OCI-LY7 (cell line): ENCODE measurements around the gene PTGDR. TPM values are rescaled to one million over a fixed set of nuclear protein-coding genes. Genes with fewer than 3 reads are reported as not detected.

Experiments
- BruUV-seq: library from RNA; stranded (reverse); fragments of 400-500 nt; replicated peaks from 2 replicates; lab custom pipeline; 2021; lab: Mats Ljungman, UMichigan
- CTCF ChIA-PET: fragments of 300-600 bp; sonication (Branson Sonifier 250); formaldehyde crosslinking; loops from one replicate; lab custom pipeline; 2022; ENCODE audit warnings: antibody characterized with exemption; ENCODE audit not compliant: unreplicated experiment; lab: Charles Lee
- POLR2A ChIA-PET: fragments of 300-600 bp; sonication (Branson Sonifier 250); formaldehyde crosslinking; loops from one replicate; lab custom pipeline; 2022; ENCODE audit warnings: antibody characterized with exemption; lab: Charles Lee
- DNase-seq: peaks from one replicate; pipeline ENCODE4 v3.0.0-alpha.2; 2015; ENCODE audit warnings: low spot score
- H2AFZ ChIP-seq: fragments of 200-600 bp; sonication (generic), shearing (Covaris generic); 2 replicates; pipeline ENCODE4 v1.6.1; 2014; ENCODE audit warnings: mild to moderate bottlenecking, antibody characterized with exemption, low read length, moderate library complexity
- H3K27ac ChIP-seq: fragments of 200-600 bp; sonication (generic); 2 replicates; pipeline ENCODE4 v1.5.1; 2014; ENCODE audit warnings: mixed run types, low read depth, mild to moderate bottlenecking, moderate library complexity, low read length, inconsistent platforms; ENCODE audit not compliant: poor library complexity, severe bottlenecking
- H3K36me3 ChIP-seq: fragments of 200-600 bp; sonication (generic); 2 replicates; pipeline ENCODE4 v1.6.1; 2014; ENCODE audit warnings: mild to moderate bottlenecking, antibody characterized with exemption, low read length, moderate library complexity, mixed read lengths; ENCODE audit not compliant: insufficient read depth
- H3K4me1 ChIP-seq: fragments of 200-600 bp; sonication (generic); 2 replicates; pipeline ENCODE4 v1.5.1; 2014; ENCODE audit warnings: mild to moderate bottlenecking, low read length; ENCODE audit not compliant: insufficient read depth, poor library complexity, severe bottlenecking
- H3K4me2 ChIP-seq: fragments of 200-600 bp; sonication (generic); 2 replicates; pipeline ENCODE4 v1.6.1; 2014; ENCODE audit warnings: mild to moderate bottlenecking, low read length
- H3K4me3 ChIP-seq: fragments of 200-600 bp; sonication (generic); 2 replicates; pipeline ENCODE4 v1.5.1; 2014; ENCODE audit warnings: mild to moderate bottlenecking, low read depth, low read length; ENCODE audit not compliant: poor library complexity, severe bottlenecking
- H3K79me2 ChIP-seq: fragments of 200-600 bp; sonication (generic); 2 replicates; pipeline ENCODE4 v1.6.1; 2016; ENCODE audit warnings: low read depth, mild to moderate bottlenecking, low read length, moderate library complexity, mixed read lengths; ENCODE audit not compliant: insufficient read depth
- H3K9me2 ChIP-seq: fragments of 200-600 bp; sonication (generic); 2 replicates; pipeline ENCODE4 v1.6.1; 2016; ENCODE audit warnings: mild to moderate bottlenecking, low read length, mixed read lengths; ENCODE audit not compliant: insufficient read depth
- H3K9me3 ChIP-seq: fragments of 200-600 bp; sonication (generic); 2 replicates; pipeline ENCODE4 v1.6.1; 2014; ENCODE audit warnings: mild to moderate bottlenecking, mixed run types, low read length, mixed read lengths
- H4K20me1 ChIP-seq: fragments of 200-600 bp; sonication (generic); 2 replicates; pipeline ENCODE4 v1.6.1; 2014; ENCODE audit warnings: mild to moderate bottlenecking, antibody characterized with exemption, low read length, moderate library complexity, mixed read lengths; ENCODE audit not compliant: insufficient read depth
- EZH2phosphoT487 ChIP-seq: fragments of 200-600 bp; sonication (generic); IDR thresholded peaks from 2 replicates; pipeline ENCODE4 v1.6.1; 2018; ENCODE audit warnings: low read depth, borderline replicate concordance, mild to moderate bottlenecking, mixed run types, antibody characterized with exemption, low read length, moderate library complexity, mixed read lengths
- intact Hi-C: fragments of 100-400 bp; cut with micrococcal nuclease; formaldehyde crosslinking; loops from one replicate; pipeline ENCODE4 v1.10.0; 2022; ENCODE audit not compliant: unreplicated experiment
- total RNA-seq, 2 experiments: library from RNA; depleted of rRNA in 1 of 2; stranded (reverse); fragments of >200 nt in 1 of 2; shearing (Covaris generic) in 1 of 2; gene quantifications; 2 replicates each; pipeline ENCODE4 v1.2.3, GENCODE V29; 2014 to 2022
- TF ChIP-seq, protein P1 (sequence below): fragments of 200-600 bp; sonication (generic); conservative IDR thresholded peaks from 2 replicates; pipeline ENCODE4 v1.5.1; 2014; ENCODE audit warnings: mild to moderate bottlenecking, antibody characterized with exemption, low read length, moderate library complexity, mixed read lengths

Gene PTGDR
- total RNA-seq, 2 experiments from 2014 or later: not detected

- Histone ChIP-seq H4K20me1 (no peaks in the 10 kb centered on the region), H3K27ac (no peak overlapping the region), H3K79me2 (no peaks in the 10 kb centered on the region), H3K4me3 (no peak overlapping the region), H3K9me3 (no peaks in the 10 kb centered on the region), H2AFZ (no peak overlapping the region), H3K4me1 (peaks cover 4% of the 10 kb centered on the region), H3K9me2 (no peaks in the 10 kb centered on the region), H3K36me3 (no peaks in the 10 kb centered on the region), H3K4me2 (no peak overlapping the region)
- no peak for TF ChIP-seq EZH2phosphoT487
- TF ChIP-seq, protein P1, sequence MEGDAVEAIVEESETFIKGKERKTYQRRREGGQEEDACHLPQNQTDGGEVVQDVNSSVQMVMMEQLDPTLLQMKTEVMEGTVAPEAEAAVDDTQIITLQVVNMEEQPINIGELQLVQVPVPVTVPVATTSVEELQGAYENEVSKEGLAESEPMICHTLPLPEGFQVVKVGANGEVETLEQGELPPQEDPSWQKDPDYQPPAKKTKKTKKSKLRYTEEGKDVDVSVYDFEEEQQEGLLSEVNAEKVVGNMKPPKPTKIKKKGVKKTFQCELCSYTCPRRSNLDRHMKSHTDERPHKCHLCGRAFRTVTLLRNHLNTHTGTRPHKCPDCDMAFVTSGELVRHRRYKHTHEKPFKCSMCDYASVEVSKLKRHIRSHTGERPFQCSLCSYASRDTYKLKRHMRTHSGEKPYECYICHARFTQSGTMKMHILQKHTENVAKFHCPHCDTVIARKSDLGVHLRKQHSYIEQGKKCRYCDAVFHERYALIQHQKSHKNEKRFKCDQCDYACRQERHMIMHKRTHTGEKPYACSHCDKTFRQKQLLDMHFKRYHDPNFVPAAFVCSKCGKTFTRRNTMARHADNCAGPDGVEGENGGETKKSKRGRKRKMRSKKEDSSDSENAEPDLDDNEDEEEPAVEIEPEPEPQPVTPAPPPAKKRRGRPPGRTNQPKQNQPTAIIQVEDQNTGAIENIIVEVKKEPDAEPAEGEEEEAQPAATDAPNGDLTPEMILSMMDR: no peak
- no peak for DNase-seq
- POLR2A ChIA-PET: interaction anchor here (0.7 to 1.6 kb wide), 5 partner anchors 10 to 1702 kb away, joined by 3 to 5 read pairs (median 4); no protein-coding TSS in a partner anchor
- CTCF ChIA-PET: no interaction called here
- BruUV-seq: no TSS peak
- intact Hi-C loops: no loop called here
Measured at GRCh38 chr14:52258783-52259182, 8.7 kb upstream of the PTGDR start.

DNA sequence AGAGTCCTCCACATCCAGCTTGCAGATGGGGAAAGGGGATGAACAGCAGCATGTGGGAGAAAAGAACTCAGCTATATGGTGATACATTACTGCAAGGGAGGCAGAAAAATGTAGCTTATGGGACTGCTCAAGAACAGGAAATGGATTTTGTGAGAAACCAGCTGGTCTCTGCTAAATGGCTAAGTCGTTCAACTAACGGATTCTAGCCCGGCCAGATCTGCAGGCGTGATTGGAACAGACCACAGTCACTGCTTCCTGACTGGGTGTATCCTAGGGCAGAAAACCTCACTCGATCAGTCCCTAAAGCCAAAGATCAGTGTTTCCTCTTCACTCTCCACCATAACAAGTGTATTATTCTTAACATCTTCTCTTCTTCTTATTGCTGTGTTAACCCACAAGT lies 8.1 kb upstream of the PTGDR start:
- TF ChIP-seq, protein P1: no peak
- TF ChIP-seq EZH2phosphoT487: no peak
- no TSS peak for BruUV-seq
- no peak overlapping the region for H3K4me3 ChIP-seq
- ChIA-PET CTCF (no interaction called here), POLR2A (interaction anchor here (0.9 kb wide), 1 partner anchor 10 kb away, joined by 3 read pairs; no protein-coding TSS in a partner anchor)
- H2AFZ ChIP-seq: no peak overlapping the region
- intact Hi-C loops: no loop called here
- H3K79me2 ChIP-seq: no peaks in the 10 kb centered on the region
- H3K9me2 ChIP-seq: no peaks in the 10 kb centered on the region
- no peaks in the 10 kb centered on the region for H3K9me3 ChIP-seq
- no peak for DNase-seq
- no peak overlapping the region for H3K27ac ChIP-seq
- peaks cover 4% of the 10 kb centered on the region for H3K4me1 ChIP-seq
- no peak overlapping the region for H3K4me2 ChIP-seq
- no peaks in the 10 kb centered on the region for H4K20me1 ChIP-seq
- H3K36me3 ChIP-seq: no peaks in the 10 kb centered on the region

DNA sequence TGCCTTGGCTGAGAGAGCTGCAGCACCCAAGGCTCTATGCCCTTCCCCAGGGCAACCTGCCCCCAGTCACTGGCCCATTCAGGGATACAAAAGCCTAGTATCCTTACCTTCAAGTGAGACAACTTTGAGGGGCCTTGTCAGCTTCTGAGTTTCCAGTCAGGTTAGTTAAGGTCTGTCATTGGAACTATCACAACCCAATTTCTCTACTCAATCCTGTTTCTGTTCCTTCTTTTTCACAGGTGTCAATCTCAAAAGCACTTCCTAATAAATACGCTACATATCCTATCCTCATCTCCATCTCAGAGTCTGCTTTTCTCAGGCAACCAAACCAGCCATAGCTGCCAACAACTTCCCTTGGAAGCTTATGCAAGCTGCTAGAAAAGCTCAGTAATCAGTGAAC lies 4.9 kb upstream of the PTGDR start:
- no peaks in the 10 kb centered on the region for H3K9me3 ChIP-seq
- no peak for DNase-seq
- no TSS peak for BruUV-seq
- H3K4me3 ChIP-seq: no peak overlapping the region
- no peak overlapping the region for H2AFZ ChIP-seq
- CTCF ChIA-PET: no interaction called here
- TF ChIP-seq, protein P1: no peak
- TF ChIP-seq EZH2phosphoT487: no peak
- H3K9me2 ChIP-seq: no peaks in the 10 kb centered on the region
- H3K36me3 ChIP-seq: no peaks in the 10 kb centered on the region
- H3K27ac ChIP-seq: no peak overlapping the region
- intact Hi-C loops: no loop called here
- no peaks in the 10 kb centered on the region for H3K79me2 ChIP-seq
- peaks cover 4% of the 10 kb centered on the region for H3K4me1 ChIP-seq
- H4K20me1 ChIP-seq: no peaks in the 10 kb centered on the region
- H3K4me2 ChIP-seq: no peak overlapping the region
- POLR2A ChIA-PET: no interaction called here
